ENCODE results near the gene NT5C. TPM values are rescaled to one million over a fixed set of nuclear protein-coding genes. Genes with fewer than 3 reads are reported as not detected.

Gene NT5C
- total RNA-seq, 2 experiments from 2014 or later, result 107 to 259 TPM

DNA sequence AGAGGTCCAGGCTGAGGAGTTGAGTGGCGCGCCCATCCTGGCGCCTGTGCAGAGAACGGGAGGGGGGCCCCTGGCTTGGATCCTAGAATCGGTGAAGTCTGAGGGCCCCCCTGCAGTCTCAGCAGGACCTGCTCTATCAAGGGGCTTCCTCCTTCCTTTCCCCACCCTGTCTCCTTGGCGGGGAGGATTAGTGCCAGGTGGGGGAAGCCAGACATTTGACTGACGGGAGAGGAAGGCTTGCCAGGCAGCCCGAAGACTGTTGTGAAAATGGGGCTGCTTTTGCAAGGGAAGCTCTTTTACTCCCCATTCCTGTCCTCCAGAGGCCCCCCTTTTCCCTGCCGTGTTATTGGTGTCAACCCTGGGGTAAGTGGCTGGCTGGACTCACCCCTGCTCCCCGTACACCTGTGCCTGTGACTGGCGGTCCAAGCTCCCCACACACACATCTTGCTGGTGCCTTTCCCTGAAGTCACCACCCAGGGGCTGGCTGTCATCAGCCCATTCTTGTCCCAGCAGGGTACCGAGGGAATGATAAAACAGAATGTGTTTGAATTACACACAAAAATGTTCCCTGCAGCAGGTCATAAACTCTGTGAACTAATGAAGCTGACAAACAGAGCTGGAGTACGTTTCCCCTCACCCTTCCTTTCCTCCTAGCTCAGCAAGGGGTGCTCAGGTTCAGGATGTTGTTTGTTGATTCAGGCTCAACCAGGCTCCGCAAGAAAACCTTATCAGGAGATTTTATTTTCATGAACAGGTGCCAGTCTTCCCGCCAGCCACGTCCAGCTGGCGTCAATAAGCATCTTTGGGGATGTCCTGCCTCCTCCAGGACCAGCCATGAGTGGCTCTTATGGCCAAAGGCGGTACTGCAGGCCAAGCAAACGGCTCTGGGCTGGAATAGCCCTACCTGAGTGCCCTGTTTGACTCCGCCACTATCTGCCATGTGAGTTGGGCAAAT lies 26.1 kb downstream of the NT5C start:
- DNase-seq (ENCODE audit: low spot score), result peak; percentile 77
- BruUV-seq (replicated peaks), result no TSS peak
- intact Hi-C loops (cut with micrococcal nuclease; ENCODE audit: unreplicated experiment), result loop anchor here (5.0 kb wide), 1 partner anchor 93 kb away; the partner anchor contains the start of gene MRPL58

DNA sequence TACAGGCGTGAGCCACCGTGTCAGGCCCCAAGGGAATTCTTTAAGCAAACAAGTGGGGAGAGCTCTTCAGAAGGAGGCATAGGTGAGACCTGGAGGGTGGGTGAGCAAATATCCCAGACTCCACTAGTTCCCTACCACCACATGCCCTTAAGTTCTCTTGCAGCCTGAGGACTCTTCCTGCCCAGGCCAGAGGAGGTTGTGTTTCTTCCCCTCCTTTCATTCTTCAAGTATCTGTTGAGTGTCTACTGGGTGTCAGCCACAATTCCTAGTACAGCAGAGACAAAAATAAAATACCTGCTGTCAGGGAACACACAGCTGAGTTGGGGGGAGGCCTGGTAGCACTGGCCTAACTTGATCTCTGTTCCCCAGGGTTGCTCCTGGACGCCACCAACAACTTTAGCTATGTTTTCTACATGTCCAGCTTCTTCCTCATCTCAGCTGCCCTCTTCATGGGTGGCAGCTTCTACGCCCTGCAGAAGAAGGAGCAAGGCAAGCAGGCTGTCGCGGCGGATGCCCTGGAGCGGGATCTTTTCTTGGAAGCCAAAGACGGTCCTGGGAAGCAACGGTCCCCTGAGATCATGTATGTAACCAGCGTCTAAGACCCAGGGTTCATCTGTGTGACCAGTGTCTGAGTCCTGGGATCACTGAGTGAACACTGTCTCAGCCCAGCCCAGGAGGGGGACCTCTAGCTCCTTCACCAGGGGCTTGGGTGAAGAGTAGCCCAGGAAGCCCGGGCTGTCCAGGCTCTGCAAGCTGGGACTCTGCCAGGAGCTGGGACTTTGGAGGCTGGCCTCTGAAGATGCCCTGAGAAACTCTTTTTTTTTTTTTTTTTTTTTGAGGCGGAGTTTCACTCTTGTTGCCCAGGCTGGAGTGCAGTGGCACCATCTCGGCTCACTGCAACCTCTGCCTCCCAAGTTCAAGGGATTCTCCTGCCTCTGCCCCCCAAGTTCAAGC lies 27.7 kb downstream of the NT5C start:
- POLR2A ChIA-PET, result interaction anchor here (0.6 to 1.0 kb wide), 5 partner anchors 10 to 170 kb away, joined by 3 to 4 read pairs (median 3); no protein-coding TSS in a partner anchor
- CTCF ChIA-PET (ENCODE audit: unreplicated experiment), result interaction anchor here (0.7 to 1.0 kb wide), 2 partner anchors 10 kb away, joined by 3 to 4 read pairs; no protein-coding TSS in a partner anchor
- no peak overlapping the region for H3K4me2 ChIP-seq (ENCODE audit: low read length)
- peaks cover 16% of the 10 kb centered on the region for H3K4me1 ChIP-seq (ENCODE audit: insufficient read depth, low read length, poor library complexity, severe bottlenecking)
- H3K27ac ChIP-seq (ENCODE audit: low read depth, low read length, poor library complexity, severe bottlenecking), result no peak overlapping the region
- no peaks in the 10 kb centered on the region for H4K20me1 ChIP-seq (ENCODE audit: insufficient read depth, low read length)
- intact Hi-C loops (cut with micrococcal nuclease; ENCODE audit: unreplicated experiment), result no loop called here
- no peak for DNase-seq (ENCODE audit: low spot score)
- no peaks in the 10 kb centered on the region for H3K9me3 ChIP-seq (ENCODE audit: low read length)
- no peak overlapping the region for H3K4me3 ChIP-seq (ENCODE audit: low read depth, low read length, poor library complexity, severe bottlenecking)
- H2AFZ ChIP-seq (ENCODE audit: low read length), result no peak overlapping the region
- no TSS peak for BruUV-seq (replicated peaks)
- no peaks in the 10 kb centered on the region for H3K9me2 ChIP-seq (ENCODE audit: insufficient read depth, low read length)
- TF ChIP-seq EZH2phosphoT487 (IDR thresholded peaks at IDR 0.05; ENCODE audit: borderline replicate concordance, low read depth, low read length), result no peak
- TF ChIP-seq, protein P1, sequence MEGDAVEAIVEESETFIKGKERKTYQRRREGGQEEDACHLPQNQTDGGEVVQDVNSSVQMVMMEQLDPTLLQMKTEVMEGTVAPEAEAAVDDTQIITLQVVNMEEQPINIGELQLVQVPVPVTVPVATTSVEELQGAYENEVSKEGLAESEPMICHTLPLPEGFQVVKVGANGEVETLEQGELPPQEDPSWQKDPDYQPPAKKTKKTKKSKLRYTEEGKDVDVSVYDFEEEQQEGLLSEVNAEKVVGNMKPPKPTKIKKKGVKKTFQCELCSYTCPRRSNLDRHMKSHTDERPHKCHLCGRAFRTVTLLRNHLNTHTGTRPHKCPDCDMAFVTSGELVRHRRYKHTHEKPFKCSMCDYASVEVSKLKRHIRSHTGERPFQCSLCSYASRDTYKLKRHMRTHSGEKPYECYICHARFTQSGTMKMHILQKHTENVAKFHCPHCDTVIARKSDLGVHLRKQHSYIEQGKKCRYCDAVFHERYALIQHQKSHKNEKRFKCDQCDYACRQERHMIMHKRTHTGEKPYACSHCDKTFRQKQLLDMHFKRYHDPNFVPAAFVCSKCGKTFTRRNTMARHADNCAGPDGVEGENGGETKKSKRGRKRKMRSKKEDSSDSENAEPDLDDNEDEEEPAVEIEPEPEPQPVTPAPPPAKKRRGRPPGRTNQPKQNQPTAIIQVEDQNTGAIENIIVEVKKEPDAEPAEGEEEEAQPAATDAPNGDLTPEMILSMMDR (conservative IDR thresholded peaks at IDR 0.05; ENCODE audit: low read length), result no peak
- no peaks in the 10 kb centered on the region for H3K79me2 ChIP-seq (ENCODE audit: insufficient read depth, low read depth, low read length)
- no peaks in the 10 kb centered on the region for H3K36me3 ChIP-seq (ENCODE audit: insufficient read depth, low read length)

More for the DNA sequence above, 26.1 kb downstream of the NT5C start:
- Histone ChIP-seq H3K9me3 (ENCODE audit: low read length) (no peaks in the 10 kb centered on the region), H3K4me1 (ENCODE audit: insufficient read depth, low read length, poor library complexity, severe bottlenecking) (peaks cover 21% of the 10 kb centered on the region), H2AFZ (ENCODE audit: low read length) (no peak overlapping the region), H3K36me3 (ENCODE audit: insufficient read depth, low read length) (no peaks in the 10 kb centered on the region), H3K4me3 (ENCODE audit: low read depth, low read length, poor library complexity, severe bottlenecking) (no peak overlapping the region), H4K20me1 (ENCODE audit: insufficient read depth, low read length) (no peaks in the 10 kb centered on the region), H3K9me2 (ENCODE audit: insufficient read depth, low read length) (no peaks in the 10 kb centered on the region), H3K4me2 (ENCODE audit: low read length) (no peak overlapping the region), H3K79me2 (ENCODE audit: insufficient read depth, low read depth, low read length) (no peaks in the 10 kb centered on the region), H3K27ac (ENCODE audit: low read depth, low read length, poor library complexity, severe bottlenecking) (no peak overlapping the region)
- ChIA-PET POLR2A (interaction anchor here (0.6 to 1.5 kb wide), 7 partner anchors 9 to 753 kb away, joined by 3 to 5 read pairs (median 4); no protein-coding TSS in a partner anchor), CTCF (ENCODE audit: unreplicated experiment) (interaction anchor here (0.6 to 0.9 kb wide), 3 partner anchors 66 to 413 kb away, joined by 3 read pairs; no protein-coding TSS in a partner anchor)
- TF ChIP-seq EZH2phosphoT487 (IDR thresholded peaks at IDR 0.05; ENCODE audit: borderline replicate concordance, low read depth, low read length), result no peak
- TF ChIP-seq, protein P1 (conservative IDR thresholded peaks at IDR 0.05; ENCODE audit: low read length), result peak; percentile 86

Data from OCI-LY7 (cell line).